ENCODE data around the gene UVSSA.

- TF ChIP-seq, protein P1, sequence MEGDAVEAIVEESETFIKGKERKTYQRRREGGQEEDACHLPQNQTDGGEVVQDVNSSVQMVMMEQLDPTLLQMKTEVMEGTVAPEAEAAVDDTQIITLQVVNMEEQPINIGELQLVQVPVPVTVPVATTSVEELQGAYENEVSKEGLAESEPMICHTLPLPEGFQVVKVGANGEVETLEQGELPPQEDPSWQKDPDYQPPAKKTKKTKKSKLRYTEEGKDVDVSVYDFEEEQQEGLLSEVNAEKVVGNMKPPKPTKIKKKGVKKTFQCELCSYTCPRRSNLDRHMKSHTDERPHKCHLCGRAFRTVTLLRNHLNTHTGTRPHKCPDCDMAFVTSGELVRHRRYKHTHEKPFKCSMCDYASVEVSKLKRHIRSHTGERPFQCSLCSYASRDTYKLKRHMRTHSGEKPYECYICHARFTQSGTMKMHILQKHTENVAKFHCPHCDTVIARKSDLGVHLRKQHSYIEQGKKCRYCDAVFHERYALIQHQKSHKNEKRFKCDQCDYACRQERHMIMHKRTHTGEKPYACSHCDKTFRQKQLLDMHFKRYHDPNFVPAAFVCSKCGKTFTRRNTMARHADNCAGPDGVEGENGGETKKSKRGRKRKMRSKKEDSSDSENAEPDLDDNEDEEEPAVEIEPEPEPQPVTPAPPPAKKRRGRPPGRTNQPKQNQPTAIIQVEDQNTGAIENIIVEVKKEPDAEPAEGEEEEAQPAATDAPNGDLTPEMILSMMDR (IDR thresholded peaks at IDR 0.05) = peak in 2 of 7 experiments; percentile 14 to 47
- peak in 1 of 3 donors; percentile 16 for TF ChIP-seq POLR2A (IDR thresholded peaks at IDR 0.05)
Observed at GRCh38 chr4:1345903-1346780, 866 bp upstream of the UVSSA start.

All from body of pancreas (tissue), 4 donors.